ENCODE measurements around the gene DEFB123. TPM values are rescaled to one million over a fixed set of nuclear protein-coding genes. Genes with fewer than 3 reads are reported as not detected.

The DEFB123 gene
- total and polyA plus RNA-seq, 8 donors = not detected

- 5 to 8% methylated on average over 33 of the region's 33 CpGs for WGBS, 2 donors
- DNase-seq (no peak), ATAC-seq (peak in 3 of 4 donors; percentile 36 to 79 (median 43)), FAIRE-seq (no peak)
- intact Hi-C loops (cut with DNase I) = no loop called here
- no peak for TF ChIP-seq CTCF (IDR thresholded peaks at IDR 0.05)
- H3K36me3 ChIP-seq = no peaks in the 10 kb centered on the region
- H3K27ac ChIP-seq = no peak within 1 kb of the TSS
- no peaks in the 10 kb centered on the region for H3K4me1 ChIP-seq
- no peaks in the 10 kb centered on the region for H3K9me3 ChIP-seq
- peak within 1 kb of the TSS in 2 of 4 donors; percentile 24 to 37 for H3K4me3 ChIP-seq
- peaks cover 0 to 12% (median 0%) of the 10 kb centered on the region in 4 donors for H3K27me3 ChIP-seq
Observed at GRCh38 chr20:31474758-31475427, 34.5 kb downstream of the DEFB123 start, which contains the start of the genes DEFB124 and REM1. TSS of gene DEFB124 (minus strand) at chr20:31475127. CDS start at chr20:31473013, 2,114 bp downstream. TSS of gene REM1 (plus strand) at chr20:31475288. CDS start at chr20:31476446, 1,158 bp downstream.

- no peak for FAIRE-seq
- H3K27me3 ChIP-seq = peaks cover 0 to 12% (median 0%) of the 10 kb centered on the region in 4 donors
- H3K27ac ChIP-seq = no peak overlapping the region
- peak in 2 of 4 donors; percentile 16 to 20 for ATAC-seq
- H3K36me3 ChIP-seq = no peaks in the 10 kb centered on the region
- H3K9me3 ChIP-seq = no peaks in the 10 kb centered on the region
- no peak for TF ChIP-seq CTCF (IDR thresholded peaks at IDR 0.05)
- peak overlapping the region in 2 of 4 donors; percentile 24 to 37 for H3K4me3 ChIP-seq
- DNase-seq = peak in 1 of 6 donors; percentile 67
- WGBS, 2 donors = 3 to 5% methylated on average over 29 of the region's 29 CpGs
- intact Hi-C loops (cut with DNase I) = no loop called here
- no peaks in the 10 kb centered on the region for H3K4me1 ChIP-seq
Observed at GRCh38 chr20:31475472-31476293, 35.3 kb downstream of the DEFB123 start.

- no peak for FAIRE-seq
- peaks cover 0 to 12% (median 0%) of the 10 kb centered on the region in 4 donors for H3K27me3 ChIP-seq
- H3K9me3 ChIP-seq = no peaks in the 10 kb centered on the region
- no peaks in the 10 kb centered on the region for H3K4me1 ChIP-seq
- intact Hi-C loops (cut with DNase I) = no loop called here
- no peak for DNase-seq
- WGBS, 2 donors = 48 to 70% methylated on average over 6 of the region's 6 CpGs
- no peak for TF ChIP-seq CTCF (IDR thresholded peaks at IDR 0.05)
- no peaks in the 10 kb centered on the region for H3K36me3 ChIP-seq
- H3K4me3 ChIP-seq = no peak overlapping the region
- ATAC-seq = no peak
- no peak overlapping the region for H3K27ac ChIP-seq
Observed at GRCh38 chr20:31476294-31476585, 35.8 kb downstream of the DEFB123 start.

GRCh38 chr20:31476643-31477215, 36.3 kb downstream of the DEFB123 start:
- FAIRE-seq (no peak), DNase-seq (no peak), ATAC-seq (no peak)
- 68 to 74% methylated on average over 6 of the region's 6 CpGs for WGBS, 2 donors
- no peak overlapping the region for H3K4me3 ChIP-seq
- intact Hi-C loops (cut with DNase I) = no loop called here
- H3K27ac ChIP-seq = no peak overlapping the region
- no peaks in the 10 kb centered on the region for H3K4me1 ChIP-seq
- TF ChIP-seq CTCF (IDR thresholded peaks at IDR 0.05) = no peak
- peaks cover 0 to 12% (median 0%) of the 10 kb centered on the region in 4 donors for H3K27me3 ChIP-seq
- H3K36me3 ChIP-seq = no peaks in the 10 kb centered on the region
- H3K9me3 ChIP-seq = no peaks in the 10 kb centered on the region

Measured in pancreas (tissue), 10 donors.